Fibroblast of gingiva (primary cell): ENCODE measurements around the gene GSPT1.
A peak's percentile ranks its signal among the peaks of the same experiment; 100 is the strongest.
"Not testable (repeated sequence)": the region's sequence is repeated elsewhere in the genome, so short reads cannot be mapped to it uniquely, and the experiment has no call there.

Experiments
- DNase-seq: peaks from one replicate; pipeline ENCODE4 v3.0.0-alpha.2; 2011; ENCODE audit warnings: low read depth

Gene GSPT1

DNA sequence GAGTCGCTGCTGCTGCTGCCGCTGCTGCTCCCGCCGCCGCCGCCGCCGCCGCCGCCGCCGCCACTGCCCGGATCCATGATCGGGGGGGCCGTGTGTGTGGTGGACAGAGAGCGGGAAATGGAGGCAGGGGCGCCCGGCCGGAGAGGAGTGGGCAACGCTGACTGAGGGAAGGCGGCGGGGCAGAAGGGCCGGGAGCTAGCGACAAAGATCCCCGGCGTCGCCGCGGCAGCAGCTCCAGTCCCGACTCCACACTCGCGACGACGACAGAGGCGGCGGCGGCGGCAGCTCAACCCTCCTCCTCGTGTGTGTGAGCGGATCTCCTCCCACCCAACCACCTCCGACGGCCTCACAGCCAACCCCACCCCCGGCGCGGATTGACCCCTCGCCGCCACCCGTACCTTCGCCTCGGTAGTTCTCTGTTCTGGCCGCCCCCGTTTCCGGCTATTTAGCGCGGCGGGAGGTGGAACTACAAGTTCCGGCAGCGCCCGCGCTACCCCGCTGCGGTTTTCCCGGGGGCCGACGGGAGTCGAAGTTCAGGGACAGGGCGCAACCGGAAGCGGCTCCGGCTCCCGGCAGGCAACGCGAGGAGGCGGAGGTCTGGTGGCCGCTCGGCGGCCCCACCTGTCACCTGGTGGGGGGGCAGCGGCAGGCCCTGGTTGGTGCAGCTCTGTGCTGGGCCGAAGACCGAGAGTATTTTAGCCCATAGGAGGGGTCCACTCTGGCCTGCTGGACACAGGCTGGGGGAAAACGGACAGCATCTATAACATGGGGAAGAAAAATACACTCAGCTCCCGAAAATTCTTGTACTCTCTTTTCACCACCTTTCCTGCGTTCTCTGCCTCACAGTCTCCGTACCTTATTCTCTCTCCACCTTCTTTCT, at the start of gene GSPT1:
GSPT1 (minus strand) TSS at position 313 of the 880 bp plus-strand sequence; CDS start at position 77, 236 bp downstream.
- peak; percentile 98 for DNase-seq

DNA sequence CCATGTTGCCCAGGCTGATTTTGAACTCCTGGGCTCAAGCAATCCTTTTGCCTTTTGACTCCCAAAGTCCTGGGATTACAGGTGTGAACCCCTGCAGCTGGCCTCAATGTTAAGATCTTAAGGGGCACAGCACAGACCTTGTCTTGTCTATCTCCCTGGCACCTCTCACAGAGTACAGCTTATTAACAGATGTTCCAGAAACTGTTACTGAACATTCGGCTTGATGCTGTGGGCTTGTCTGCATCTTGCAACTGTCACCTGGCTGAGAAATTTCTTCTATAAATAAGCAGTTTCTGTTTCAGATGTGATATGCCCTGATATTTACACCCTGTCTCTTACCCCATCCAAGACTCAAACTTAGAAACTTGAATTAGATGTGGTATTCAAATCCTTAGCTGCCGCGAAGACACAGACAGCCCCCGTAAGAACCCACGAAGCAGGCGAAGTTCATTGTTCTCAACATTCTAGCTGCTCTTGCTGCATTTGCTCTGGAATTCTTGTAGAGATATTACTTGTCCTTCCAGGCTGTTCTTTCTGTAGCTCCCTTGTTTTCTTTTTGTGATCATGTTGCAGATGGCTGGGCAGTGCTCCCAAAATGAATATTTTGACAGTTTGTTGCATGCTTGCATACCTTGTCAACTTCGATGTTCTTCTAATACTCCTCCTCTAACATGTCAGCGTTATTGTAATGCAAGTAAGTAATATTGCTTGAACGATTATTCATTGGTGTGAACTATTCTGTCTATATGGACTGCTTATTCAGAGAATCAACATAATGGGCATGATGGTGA, 49.2 kb upstream of the GSPT1 start, which contains the start of gene TNFRSF17:
TNFRSF17 (plus strand) TSS at position 450 of the 791 bp plus-strand sequence; CDS start at position 565, 115 bp downstream.
- peak; percentile 84 for DNase-seq

DNA sequence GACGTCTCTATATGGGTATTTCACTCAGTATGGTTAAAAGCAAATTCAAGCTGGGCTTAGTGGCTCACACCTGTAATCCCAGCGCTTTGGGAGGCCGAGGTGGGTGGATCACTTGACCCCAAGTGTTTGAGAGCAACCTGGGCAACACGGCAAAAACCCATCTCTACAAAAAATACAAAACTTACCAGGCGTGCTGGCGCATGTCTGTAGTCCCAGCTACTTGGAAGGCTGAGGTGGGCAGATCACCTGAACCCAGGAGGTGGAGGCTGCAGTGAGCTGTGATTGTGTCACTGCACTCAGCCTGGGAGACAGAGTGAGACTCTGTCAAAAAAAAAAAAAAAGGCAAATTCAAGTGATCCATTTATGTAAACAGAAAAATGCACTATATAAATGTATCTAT, 48.0 kb upstream of the GSPT1 start:
- DNase-seq = no peak

DNA sequence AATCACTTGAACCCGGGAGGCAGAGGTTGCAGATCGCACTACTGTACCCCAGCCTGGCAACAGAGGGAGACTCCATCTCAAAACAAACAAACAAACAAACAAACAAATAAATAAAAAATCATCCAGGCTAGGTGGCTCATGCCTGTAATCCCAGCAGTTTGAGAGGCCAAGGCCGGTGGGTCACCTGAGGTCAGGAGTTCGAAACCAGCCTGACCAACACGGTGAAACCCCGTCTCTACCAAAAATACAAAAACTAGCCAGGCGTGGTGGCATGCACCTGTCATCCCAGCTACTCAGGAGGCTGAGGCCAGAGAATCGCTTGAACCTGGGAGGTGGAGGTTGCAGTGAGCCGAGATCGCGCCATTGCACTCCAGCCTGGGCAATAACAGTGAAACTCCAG, 47.2 kb upstream of the GSPT1 start:
- not testable (repeated sequence) for DNase-seq

DNA sequence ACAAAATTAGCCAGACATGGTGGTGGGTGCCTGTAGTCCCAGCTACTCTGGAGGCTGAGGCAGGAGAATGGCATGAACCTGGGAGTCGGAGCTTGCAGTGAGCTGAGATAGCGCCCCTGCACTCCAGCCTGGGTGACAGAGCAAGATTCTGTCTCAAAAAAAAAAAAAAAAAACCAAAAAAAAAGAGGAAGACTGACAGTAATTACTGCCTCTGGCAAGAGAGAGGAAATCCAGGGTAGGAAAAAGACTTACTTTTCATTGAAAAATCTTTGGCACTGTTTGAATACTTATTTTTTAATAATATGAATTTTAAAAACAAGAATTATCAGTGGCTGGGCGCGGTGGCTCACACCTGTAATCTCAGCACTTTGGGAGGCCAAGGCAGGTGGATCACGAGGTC, 46.7 kb upstream of the GSPT1 start:
- DNase-seq = not testable (repeated sequence)

DNA sequence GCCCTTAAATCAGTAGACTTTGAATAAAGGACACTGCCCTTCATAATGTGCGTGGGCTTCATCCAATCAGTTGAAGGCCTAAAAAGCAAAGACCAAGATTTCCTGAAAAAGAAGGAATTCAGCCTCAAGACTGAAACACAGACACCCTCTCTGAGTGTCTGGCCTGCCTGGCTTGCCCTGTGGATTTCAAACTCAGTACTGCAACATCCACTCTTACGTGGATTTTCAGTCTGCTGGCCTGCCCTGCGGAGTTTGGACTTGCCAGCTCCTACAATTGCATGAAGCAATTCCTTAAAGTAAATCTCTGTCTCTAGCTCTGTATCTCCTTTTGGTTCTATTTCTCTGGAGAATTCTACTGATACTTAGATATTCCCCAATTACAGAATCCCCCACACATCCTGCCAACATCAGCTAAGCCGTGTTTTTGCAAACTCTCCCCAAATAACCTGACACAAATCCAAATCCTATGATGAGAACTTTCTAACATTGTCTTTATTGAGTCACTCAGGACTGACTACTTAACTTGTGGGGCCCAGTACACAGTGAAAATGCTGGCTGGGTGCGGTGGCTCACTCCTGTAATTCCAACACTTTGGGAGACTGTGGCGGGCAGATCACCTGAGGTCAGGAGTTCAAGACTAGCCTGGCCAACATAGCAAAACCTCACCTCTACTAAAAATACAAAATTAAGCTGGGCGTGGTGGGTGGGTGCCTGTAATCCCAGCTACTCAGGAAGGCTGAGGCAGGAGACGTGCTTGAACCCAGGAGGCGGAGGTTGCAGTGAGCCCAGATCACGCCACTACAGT, 42.0 kb upstream of the GSPT1 start:
- peak; percentile 83 for DNase-seq

DNA sequence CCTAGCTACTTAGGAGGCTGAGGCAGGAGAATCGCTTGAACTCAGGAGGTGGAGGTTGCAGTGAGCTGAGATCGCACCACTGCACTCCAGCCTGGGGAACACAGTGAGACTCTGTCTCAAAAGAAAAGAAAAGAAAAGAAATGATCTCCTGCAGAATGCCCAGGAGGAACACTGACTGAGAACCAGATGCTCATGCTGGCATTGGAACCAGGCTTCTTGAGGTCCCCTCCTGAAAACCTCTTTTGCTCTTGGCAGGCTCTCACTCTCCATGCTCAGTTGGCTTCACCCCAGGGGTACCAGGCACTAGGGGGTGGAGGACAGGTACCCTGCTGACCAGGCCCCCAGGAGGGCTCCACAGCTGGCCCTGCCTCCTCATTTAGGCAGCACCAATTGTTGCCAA, 40.8 kb upstream of the GSPT1 start:
- no peak for DNase-seq

DNA sequence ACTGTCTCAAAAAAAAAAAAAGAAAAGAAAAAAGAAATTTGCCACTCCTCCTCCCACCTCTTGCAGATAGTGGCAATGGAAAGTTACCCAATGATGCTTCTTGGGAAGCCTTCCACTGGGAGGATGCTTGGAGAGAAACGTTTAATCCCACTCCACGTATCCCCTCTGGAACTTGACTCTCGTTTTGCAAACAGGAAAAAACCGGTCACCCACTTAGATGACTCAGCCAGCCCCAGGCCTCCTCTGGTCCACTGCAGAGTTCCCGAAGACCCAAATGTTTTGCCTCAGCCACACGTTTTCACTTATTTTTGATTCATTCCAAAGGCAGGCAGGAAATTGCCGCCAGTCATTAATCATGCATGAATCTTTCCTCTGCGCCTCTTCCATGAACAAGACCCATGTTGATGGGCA, 40.0 kb upstream of the GSPT1 start:
- DNase-seq = peak; percentile 97

DNA sequence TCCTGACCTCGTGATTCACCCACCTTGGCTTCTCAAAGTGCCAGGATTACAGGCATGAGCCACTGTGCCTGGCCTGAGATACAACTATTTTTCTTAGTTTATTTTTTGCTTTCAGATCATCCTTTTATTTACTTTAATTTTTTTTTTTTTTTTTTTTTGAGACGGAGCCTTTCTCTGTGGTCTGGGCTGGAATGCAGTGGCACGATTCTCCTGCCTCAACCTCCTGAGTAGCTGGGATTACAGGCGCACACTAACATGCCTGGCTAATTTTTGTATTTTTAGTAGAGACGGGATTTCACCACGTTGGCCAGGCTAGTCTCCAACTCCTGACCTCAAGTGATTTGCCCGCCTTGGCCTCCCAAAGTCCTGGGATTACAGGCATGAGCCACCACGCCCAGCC, 37.8 kb upstream of the GSPT1 start:
- DNase-seq = peak; percentile 62

DNA sequence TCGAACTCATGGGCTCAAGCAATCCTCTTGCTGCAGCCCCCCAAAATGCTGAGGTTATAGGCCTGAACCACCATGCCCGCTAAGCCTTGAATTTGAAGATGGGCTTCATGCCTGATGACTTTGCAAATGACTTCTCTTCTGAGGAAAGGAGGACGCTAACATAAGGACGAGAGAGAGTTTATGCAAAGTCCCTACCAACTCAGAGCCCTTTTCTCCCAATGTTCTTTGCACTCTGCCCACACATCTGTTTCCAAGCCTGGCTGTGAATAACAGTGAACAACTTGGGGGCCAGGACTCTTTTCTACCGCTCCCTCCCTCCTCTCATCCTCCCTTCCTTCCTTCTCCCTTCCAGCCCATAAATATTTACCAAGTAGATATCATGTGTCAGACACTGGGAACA, 34.6 kb upstream of the GSPT1 start:
- peak; percentile 39 for DNase-seq

DNA sequence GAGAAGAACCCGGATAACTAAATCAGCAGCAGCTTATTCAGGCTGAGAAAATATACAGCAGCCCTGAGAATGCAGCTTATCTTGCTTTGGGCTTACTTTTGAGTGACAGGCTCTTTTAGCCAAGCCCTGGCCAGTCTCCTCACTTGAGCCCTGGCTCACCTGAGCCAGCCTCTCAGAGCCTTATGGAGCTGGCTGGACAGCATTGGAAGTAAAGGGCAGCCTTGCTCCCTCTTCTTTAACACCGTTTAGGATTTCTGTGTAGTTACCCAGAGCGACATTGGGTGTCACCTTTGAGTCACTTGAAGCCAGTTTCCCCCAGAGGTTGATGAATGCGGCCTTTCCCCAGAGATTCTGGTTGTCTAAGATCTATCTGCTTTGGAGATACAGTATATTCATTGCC, 33.8 kb upstream of the GSPT1 start:
- peak; percentile 63 for DNase-seq

DNA sequence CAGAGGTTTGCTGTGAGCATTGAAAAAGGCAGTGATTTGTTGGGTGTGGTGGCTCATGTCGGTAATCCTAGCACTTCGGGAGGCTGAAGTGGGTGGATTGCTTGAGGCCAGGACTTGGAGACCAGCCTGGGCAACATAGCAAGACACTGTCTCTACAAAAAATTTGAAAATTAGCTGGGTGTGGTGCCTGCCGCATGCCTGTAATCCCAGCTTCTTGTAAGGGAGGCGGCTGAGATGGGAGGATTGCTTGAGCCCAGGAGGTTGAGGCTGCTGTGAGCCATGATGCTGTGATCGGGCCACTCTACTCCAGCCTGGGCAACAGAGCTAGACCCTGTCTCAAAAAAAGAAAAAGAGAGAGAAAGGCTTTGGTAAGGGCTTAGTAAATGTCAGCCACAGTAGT, 33.1 kb upstream of the GSPT1 start:
- DNase-seq = no peak

DNA sequence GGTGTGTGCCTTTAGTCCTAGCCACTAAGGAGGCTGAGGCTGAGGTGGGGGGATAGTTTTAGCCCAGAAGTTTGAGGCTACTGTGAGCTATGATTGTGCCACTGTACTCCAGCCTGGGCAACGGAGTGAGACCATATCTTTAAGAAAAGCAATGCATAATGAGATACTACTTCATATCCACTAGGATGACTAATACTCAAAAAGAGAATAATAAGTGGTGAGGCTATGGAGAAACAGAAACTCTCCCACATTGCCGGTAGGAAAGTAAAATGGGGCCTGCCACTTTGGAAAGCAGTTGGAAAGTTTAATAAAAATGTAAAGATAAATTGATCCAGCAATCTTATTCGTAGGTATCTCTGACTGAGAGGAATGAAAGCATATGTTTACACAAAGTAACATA, 30.7 kb upstream of the GSPT1 start:
- no peak for DNase-seq

DNA sequence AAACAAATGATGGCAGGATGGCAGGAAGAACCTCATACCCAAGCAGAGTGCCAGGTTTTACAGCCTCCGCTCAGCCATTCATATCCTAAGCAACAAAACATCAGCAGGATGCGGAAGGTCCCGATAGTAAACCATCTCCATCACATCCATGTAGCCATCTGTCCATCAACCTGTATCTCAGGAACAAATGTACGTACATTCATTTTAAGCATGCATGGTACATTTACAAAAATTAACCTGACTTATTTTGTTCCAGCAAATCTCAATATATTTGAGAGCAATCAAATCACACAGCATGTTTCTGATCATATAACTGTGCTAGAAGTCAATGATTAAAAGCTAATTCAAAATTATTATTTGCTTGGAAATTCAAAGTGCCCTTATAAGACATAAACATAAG, 26.2 kb upstream of the GSPT1 start, which contains the start of gene NPIPB2:
NPIPB2 (minus strand) TSS at position 101 of the 400 bp plus-strand sequence; CDS start at position 101, 0 bp downstream.
- not testable (repeated sequence) for DNase-seq

DNA sequence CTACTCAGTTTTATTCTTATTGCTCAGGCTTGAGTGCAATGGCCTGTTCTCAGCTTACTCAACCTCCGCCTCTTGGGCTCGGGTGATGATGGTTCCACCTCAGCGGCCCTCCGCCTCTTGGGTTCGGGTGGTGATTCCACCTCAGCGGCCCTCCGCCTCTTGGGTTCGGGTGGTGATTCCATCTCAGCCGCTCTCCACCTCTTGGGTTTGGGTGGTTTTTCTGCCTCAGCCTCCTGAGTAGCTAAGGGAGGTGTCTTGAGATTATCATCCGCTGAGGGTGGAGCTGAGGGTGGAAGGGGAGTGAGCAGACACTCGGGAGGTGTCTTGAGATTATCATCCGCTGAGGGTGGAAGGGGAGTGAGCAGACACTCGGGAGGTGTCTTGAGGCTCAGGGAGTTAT, 11.6 kb upstream of the GSPT1 start:
- not testable (repeated sequence) for DNase-seq

DNA sequence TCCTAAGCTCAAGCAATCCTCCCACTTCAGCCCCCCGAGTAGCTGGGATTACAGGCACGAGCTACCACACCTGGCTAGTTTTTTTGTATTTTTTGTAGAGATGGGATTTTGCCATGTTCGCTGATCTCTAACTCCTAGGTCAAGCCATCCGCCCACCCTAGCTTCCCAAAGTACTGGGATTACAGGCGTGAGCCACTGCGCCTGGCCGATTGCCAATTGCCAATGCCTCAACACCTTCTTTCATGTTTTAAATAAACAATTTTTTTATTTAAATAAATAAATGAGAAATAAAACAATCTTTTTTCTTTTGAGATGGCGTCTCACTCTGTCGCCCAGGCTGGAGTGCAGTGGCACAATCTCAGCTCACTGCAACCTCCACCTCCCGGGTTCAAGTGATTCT, 8.3 kb upstream of the GSPT1 start:
- not testable (repeated sequence) for DNase-seq

DNA sequence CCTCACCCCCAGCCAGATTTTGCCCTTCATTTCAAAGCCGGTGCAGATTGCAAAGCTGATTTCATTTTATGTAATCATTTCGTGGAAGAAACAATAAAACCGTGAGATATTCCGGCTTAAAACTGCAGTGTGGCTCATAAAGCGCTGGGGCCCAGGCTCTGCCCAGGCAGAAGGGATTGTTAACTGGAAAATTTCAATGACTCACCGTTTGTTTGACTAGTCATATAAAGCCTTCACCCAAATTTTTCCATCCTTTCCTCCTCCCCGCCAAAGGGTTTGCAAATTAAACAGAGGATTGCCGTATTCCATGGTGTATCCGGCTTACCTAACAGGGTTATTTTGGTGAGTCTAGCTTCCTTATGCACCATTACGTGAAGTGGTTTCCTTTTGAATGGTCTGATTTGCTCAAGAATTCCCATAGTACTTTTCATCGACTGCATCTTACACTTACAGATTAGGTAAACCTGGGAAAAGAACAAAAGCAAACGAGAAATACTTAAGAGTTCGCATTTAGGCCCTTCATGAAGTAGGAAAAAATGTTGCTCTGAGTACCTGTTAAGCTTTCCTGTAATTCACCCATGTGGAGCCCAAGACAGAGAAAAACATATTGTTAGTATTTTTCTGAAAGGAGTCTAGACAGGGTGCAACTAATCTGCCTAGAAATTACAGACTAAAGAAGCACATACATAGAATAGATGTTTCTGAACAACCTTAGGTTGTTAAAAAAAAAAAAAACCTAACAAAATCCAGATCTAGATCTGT, 949 bp upstream of the GSPT1 start:
- peak; percentile 11 for DNase-seq

DNA sequence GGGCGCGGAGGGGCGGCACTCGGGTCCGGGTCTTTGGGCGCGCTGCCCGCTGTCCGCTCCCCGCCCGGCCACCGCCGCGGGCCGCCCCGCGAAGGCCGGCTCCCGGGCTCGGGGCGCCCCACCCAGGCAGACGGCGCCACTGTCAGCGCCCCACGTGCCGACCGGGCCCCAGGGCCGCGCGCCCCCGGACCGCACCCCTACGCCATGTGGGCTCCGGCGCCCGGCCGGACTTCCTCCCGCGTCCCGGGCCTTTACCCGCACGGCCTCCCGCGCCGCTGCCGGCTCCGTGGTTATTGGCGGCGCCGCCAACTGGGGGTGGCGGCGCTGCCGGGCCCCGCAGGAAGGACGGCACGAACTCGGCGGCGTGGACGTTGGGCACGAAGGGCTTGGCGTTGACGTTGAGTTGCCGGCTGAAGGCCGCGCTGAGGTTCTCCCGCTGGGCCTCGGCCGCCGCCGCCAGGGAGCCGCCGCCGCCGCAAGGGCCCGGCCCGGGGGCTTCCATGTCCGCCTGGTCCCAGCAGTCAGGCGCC, 577 bp downstream of the GSPT1 start:
- no peak for DNase-seq

DNA sequence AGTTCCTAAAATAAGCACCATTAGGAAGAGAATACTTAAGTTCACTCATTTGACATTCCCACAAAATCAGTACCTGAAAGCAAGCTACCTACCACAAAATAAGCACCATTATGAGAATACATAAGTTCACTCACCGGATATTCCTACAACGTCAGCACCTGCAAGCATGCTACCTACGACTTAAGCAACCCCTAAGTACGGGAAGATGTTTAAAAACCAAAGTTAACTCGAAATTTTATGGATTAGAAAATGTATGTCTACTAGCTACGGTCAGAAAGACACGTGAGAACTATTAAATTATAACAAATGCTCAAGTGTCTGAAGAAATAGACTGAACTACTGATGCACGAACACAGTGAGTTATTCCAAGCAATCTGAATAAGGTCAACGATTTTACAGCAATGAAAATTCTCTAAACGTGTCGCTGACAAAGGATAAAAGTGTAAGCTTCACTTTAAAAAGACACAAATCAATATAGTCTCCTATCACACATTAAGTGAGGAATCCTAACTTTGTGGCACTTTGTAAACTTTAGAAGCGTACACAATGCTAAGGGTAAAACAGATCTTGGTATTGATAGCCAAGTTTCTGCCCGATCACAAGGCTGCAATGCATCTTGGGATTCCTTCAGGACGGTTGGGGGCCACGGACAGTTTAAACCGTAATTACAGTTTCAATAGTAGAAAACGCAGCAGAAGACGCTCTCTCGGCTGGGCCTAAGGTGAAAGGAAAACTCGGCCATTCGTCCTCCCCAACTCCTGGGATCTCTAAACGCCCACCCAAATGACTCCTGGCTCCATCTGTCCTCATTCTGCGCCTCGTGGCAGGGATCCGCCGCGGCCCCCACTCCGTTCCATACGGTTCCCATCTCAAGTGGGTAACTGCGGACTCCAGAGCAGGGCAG, 1.3 kb downstream of the GSPT1 start:
- DNase-seq = peak; percentile 18
